Body of pancreas (tissue), 4 donors: ENCODE data around the gene ARHGEF17. TPM values are rescaled to one million over a fixed set of nuclear protein-coding genes. Genes with fewer than 3 reads are reported as not detected.

ENCODE experiments used
- ATAC-seq: fragments of 150-250 bp; one replicate; pipeline ENCODE4 v1.9.1; 2016
- DNase-seq, 4 donors: peaks; one replicate each; pipeline ENCODE4 v3.0.0-alpha.2; 2019
- H3K27ac ChIP-seq, 4 donors: fragments of 200-600 bp; sonication (generic); 1 replicate in 3 of 4; 2 replicates in 1 of 4; pipeline versions ENCODE4 v1.5.1 to v1.6.1; 2016 to 2019; ENCODE audit warnings: mild to moderate bottlenecking in 1 of 4, mixed read lengths in 1 of 4, moderate library complexity in 1 of 4
- H3K27me3 ChIP-seq, 2 donors: fragments of 200-600 bp; sonication (generic); one replicate each; pipeline ENCODE4 v1.6.0; 2016; ENCODE audit warnings: mild to moderate bottlenecking in 1 of 2
- H3K36me3 ChIP-seq, 2 donors: fragments of 200-600 bp; sonication (generic); replicated peaks in 1 of 2; 2 replicates each; pipeline ENCODE4 v1.5.1; 2016; ENCODE audit warnings: low read depth in 2 of 2; ENCODE audit not compliant: insufficient read depth in 1 of 2
- H3K4me1 ChIP-seq: fragments of 200-600 bp; sonication (generic); one replicate; pipeline ENCODE4 v1.6.0; 2016
- H3K4me3 ChIP-seq, 2 donors: fragments of 200-600 bp; sonication (generic); 1 replicate in 1 of 2; 2 replicates in 1 of 2; pipeline ENCODE4 v1.5.1; 2016 to 2019
- H3K9me3 ChIP-seq, 3 donors: fragments of 200-600 bp; sonication (generic); 1 replicate in 2 of 3; 2 replicates in 1 of 3; pipeline ENCODE4 v1.5.1; 2016
- CTCF ChIP-seq, 7 experiments: fragments of 450-650 bp in 4 of 7; fragments of 200-600 bp in 3 of 7; sonication (generic) in 3 of 7; IDR thresholded peaks; one replicate each; pipeline ENCODE4 v1.5.1; 2016 to 2019; ENCODE audit warnings: antibody characterized with exemption in 7 of 7
- POLR2A ChIP-seq, 3 donors: fragments of 450-650 bp; IDR thresholded peaks; one replicate each; pipeline ENCODE4 v1.6.1; 2016; ENCODE audit warnings: antibody characterized with exemption in 3 of 3, mild to moderate bottlenecking in 2 of 3
- WGBS, 2 donors: methylation state at CpG; one replicate each; pipeline ENCODE4 v1.1.5; 2017; 5-methylcytosine and 5-hydroxymethylcytosine counted together
- intact Hi-C: fragments of 100-400 bp; cut with DNase I; formaldehyde crosslinking; loops from one replicate; pipeline ENCODE4 v1.15.1; 2023
- total RNA-seq, 2 donors: library from RNA; depleted of rRNA; stranded (reverse); fragments of >200 nt; gene quantifications; one replicate each; pipeline ENCODE4 v1.1.0, GENCODE V29; 2016

The ARHGEF17 gene
- total RNA-seq, 2 donors from 2014 or later = 19.2 to 28.0 TPM

- no peak overlapping the region for H3K4me3 ChIP-seq
- intact Hi-C loops = no loop called here
- TF ChIP-seq POLR2A (IDR thresholded peaks at IDR 0.05) (no peak), CTCF (IDR thresholded peaks at IDR 0.05) (no peak)
- no peak overlapping the region for H3K27ac ChIP-seq
- DNase-seq = no peak
- no peak for ATAC-seq
- no peaks in the 10 kb centered on the region for H3K9me3 ChIP-seq
- H3K4me1 ChIP-seq = no peaks in the 10 kb centered on the region
- no peaks in the 10 kb centered on the region for H3K36me3 ChIP-seq
- 81 to 82% methylated on average over 9 to 22 of the region's 24 CpGs for WGBS, 2 donors
- H3K27me3 ChIP-seq = no peaks in the 10 kb centered on the region
Observed at GRCh38 chr11:73365352-73366264, 57.5 kb downstream of the ARHGEF17 start.

- Histone ChIP-seq H3K9me3 (no peaks in the 10 kb centered on the region), H3K4me1 (no peaks in the 10 kb centered on the region), H3K27ac (no peak overlapping the region), H3K27me3 (no peaks in the 10 kb centered on the region), H3K4me3 (no peak overlapping the region), H3K36me3 (no peaks in the 10 kb centered on the region)
- 88 to 99% methylated on average over 4 of the region's 4 CpGs for WGBS, 2 donors
- no peak for DNase-seq
- intact Hi-C loops = no loop called here
- TF ChIP-seq POLR2A (IDR thresholded peaks at IDR 0.05) = no peak
- TF ChIP-seq CTCF (IDR thresholded peaks at IDR 0.05) = no peak
- ATAC-seq = no peak
Observed at GRCh38 chr11:73366265-73366610, 58.2 kb downstream of the ARHGEF17 start.

GRCh38 chr11:73366953-73367352 lies 58.9 kb downstream of the ARHGEF17 start:
- Histone ChIP-seq H3K4me1 (no peaks in the 10 kb centered on the region), H3K36me3 (no peaks in the 10 kb centered on the region), H3K4me3 (no peak overlapping the region), H3K27me3 (no peaks in the 10 kb centered on the region), H3K9me3 (no peaks in the 10 kb centered on the region), H3K27ac (no peak overlapping the region)
- DNase-seq (no peak), ATAC-seq (no peak)
- intact Hi-C loops = no loop called here
- TF ChIP-seq POLR2A (IDR thresholded peaks at IDR 0.05) (no peak), CTCF (IDR thresholded peaks at IDR 0.05) (no peak)
- 70 to 73% methylated on average over 6 of the region's 6 CpGs for WGBS, 2 donors

GRCh38 chr11:73367482-73368024 lies 59.5 kb downstream of the ARHGEF17 start:
- WGBS, 2 donors = 62 to 86% methylated on average over 8 to 20 of the region's 20 CpGs
- no peak for TF ChIP-seq CTCF (IDR thresholded peaks at IDR 0.05)
- TF ChIP-seq POLR2A (IDR thresholded peaks at IDR 0.05) = no peak
- H3K4me3 ChIP-seq = no peak overlapping the region
- H3K27me3 ChIP-seq = no peaks in the 10 kb centered on the region
- no peaks in the 10 kb centered on the region for H3K36me3 ChIP-seq
- H3K27ac ChIP-seq = no peak overlapping the region
- no peaks in the 10 kb centered on the region for H3K9me3 ChIP-seq
- DNase-seq (no peak), ATAC-seq (no peak)
- intact Hi-C loops = no loop called here
- H3K4me1 ChIP-seq = no peaks in the 10 kb centered on the region
